Measurements from ENCODE around the gene HLA-A.

HLA-A gene

GRCh38 chr6:29992807-29993206 is 50.5 kb downstream of the HLA-A start:
- no peak for DNase-seq

GRCh38 chr6:29994826-29995225 is 52.5 kb downstream of the HLA-A start:
- DNase-seq, result no peak

GRCh38 chr6:29995340-29995777 is 53.0 kb downstream of the HLA-A start:
- DNase-seq, result no peak
